Mucosa of descending colon (tissue), 3 donors: ENCODE measurements around the gene RAB11FIP3. TPM values are rescaled to one million over a fixed set of nuclear protein-coding genes. Genes with fewer than 3 reads are reported as not detected.

Source experiments
- ATAC-seq: fragments of 200-7000 bp; cut with Tn5 transposase; one replicate; pipeline ENCODE4 v1.9.1; 2020; ENCODE audit warnings: mild to moderate bottlenecking, moderate library complexity
- DNase-seq, 3 donors: peaks; one replicate each; pipeline ENCODE4 v3.0.0-alpha.2; 2020
- H3K36me3 ChIP-seq: fragments of 200-600 bp; one replicate; pipeline ENCODE4 v1.8.0; 2021; ENCODE audit warnings: low read depth, mild to moderate bottlenecking
- H3K4me1 ChIP-seq: fragments of 200-600 bp; one replicate; pipeline ENCODE4 v1.8.0; 2021; ENCODE audit warnings: low read depth, mild to moderate bottlenecking
- H3K4me3 ChIP-seq: fragments of 200-600 bp; one replicate; pipeline ENCODE4 v1.8.0; 2021; ENCODE audit warnings: mild to moderate bottlenecking
- H3K9me3 ChIP-seq: fragments of 200-600 bp; one replicate; pipeline ENCODE4 v1.8.0; 2021; ENCODE audit warnings: mild to moderate bottlenecking
- CTCF ChIP-seq: fragments of 200-600 bp; IDR thresholded peaks from one replicate; pipeline ENCODE4 v1.8.0; 2022; ENCODE audit warnings: antibody characterized with exemption, mild to moderate bottlenecking
- intact Hi-C, 2 donors: fragments of 100-400 bp; cut with DNase I in 1 of 2; cut with micrococcal nuclease in 1 of 2; formaldehyde crosslinking; loops; one replicate each; pipeline versions ENCODE4 v1.11.0 to v1.11.1; 2022; cut with DNase I, micrococcal nuclease
- total RNA-seq, 3 donors: library from RNA; stranded (reverse); fragmentation: NEBNext Ultra II Directional in 2 of 3; extraction: Animal tissue kit (Norgen Biotek cat#: 25700) in 2 of 3; gene quantifications; one replicate each; pipeline versions ENCODE4 v1.2.1 to v1.2.4, GENCODE V29; 2021 to 2023
- donor health status: DM: no; HTN: no; CAD: no; lungs with moderate emphysema.
- donor health status: DM: no; HTN: no; CAD: no.
- donor health status: DM: no; HTN: yes; CAD: no.

RAB11FIP3 gene
- total RNA-seq, 3 donors from 2014 or later = 22.3 to 45.6 (median 30.7) TPM

- ATAC-seq (peak; percentile 36), DNase-seq (no peak)
- Histone ChIP-seq H3K4me3 (no peak overlapping the region), H3K36me3 (no peaks in the 10 kb centered on the region), H3K9me3 (no peaks in the 10 kb centered on the region), H3K4me1 (peaks cover 5% of the 10 kb centered on the region)
- TF ChIP-seq CTCF = no peak
- intact Hi-C loops = no loop called here
Measured at GRCh38 chr16:558298-559020, 133.0 kb downstream of the RAB11FIP3 start.

DNA sequence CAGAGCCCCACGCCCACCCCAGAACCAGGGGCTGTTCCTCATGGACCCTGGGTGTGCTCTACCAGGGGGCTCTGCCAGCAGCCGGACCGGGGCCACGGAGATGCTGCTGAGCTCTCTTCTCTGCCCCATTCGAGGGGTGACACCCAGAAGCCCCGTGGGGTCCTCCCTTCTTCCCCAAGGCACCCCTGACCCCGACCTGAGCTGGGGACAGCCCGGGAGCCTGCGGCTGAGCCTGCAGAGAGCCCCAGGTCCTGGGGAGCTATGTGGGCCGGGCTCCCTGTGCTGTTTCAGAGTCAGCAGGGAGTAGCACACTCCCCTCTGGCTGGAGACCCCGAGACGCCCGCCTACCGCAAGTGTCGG lies 133.6 kb downstream of the RAB11FIP3 start:
- Histone ChIP-seq H3K4me1 (peaks cover 5% of the 10 kb centered on the region), H3K36me3 (no peaks in the 10 kb centered on the region), H3K4me3 (no peak overlapping the region), H3K9me3 (no peaks in the 10 kb centered on the region)
- DNase-seq = no peak
- ATAC-seq = no peak
- TF ChIP-seq CTCF = no peak
- intact Hi-C loops = no loop called here

DNA sequence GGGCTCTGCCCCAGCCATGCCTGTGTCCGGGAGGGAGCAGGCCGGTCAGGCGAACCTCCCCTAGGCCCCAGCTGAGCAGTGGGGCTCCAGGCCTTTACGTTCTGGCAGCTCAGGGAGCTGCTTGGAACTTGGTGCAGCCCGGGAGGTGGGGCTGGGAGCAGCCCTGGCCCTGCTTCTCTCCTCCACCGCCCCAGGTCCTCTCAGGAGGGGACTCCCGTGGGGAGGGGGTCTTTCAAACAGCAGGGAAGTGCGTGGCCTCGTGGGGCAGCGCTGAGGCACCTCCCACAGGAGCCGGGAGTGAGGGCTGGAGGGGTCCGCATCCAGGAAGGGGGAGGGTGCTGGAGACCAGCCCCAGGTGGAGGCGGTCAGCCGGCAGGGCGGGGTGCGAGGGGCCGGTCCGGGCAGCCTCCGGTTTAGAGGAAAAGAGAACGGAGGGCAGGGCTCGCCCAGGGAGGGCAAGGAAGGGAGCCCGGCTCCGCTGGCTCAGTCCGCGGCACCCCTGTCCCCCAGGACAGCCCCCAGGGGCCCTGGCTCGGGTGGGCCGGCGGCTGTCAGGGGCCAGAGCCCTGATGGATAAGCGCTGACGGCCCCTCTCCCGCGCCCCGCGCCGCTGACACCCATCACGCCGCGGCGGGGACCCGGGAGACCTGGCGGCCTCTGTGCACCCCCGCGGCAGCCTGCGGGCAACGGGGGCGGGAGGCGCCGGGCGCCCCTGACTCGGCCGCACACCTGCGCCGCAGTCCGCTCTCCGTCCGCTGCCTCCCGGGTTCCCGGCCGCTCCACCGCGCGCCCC lies 134.2 kb downstream of the RAB11FIP3 start:
- intact Hi-C loops = no loop called here
- DNase-seq = no peak
- no peaks in the 10 kb centered on the region for H3K36me3 ChIP-seq
- TF ChIP-seq CTCF = no peak
- H3K9me3 ChIP-seq = no peaks in the 10 kb centered on the region
- ATAC-seq = no peak
- H3K4me1 ChIP-seq = peaks cover 5% of the 10 kb centered on the region
- no peak overlapping the region for H3K4me3 ChIP-seq

DNA sequence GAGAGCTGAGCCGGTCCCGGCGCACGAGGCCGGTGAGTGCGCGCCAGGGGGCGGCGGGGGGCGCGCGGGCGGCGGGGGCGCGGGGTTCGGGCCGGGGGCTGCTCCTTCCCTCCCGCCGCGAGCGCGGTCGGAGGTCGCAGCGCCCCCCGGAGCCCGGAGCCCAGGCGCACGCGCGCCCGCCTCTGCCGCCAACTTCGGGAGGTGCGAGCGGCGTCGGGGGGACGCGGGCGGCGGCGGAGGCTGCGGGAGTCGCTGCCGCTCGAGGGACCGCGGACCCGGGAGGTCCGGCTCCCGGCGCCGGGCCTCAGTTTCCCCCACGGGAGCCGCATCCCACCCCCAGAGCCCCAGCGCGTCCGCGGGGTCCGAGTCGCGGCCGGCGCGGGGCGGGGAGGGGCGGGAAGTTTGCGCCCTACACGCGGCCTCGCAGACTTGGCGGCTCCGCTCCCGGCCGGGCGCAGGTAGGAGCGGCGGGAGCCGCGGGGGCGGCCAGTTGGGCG lies 134.8 kb downstream of the RAB11FIP3 start, which contains the start of gene PRR35:
PRR35 (plus strand) TSS at position 191 of the 497 bp plus-strand sequence. CDS start 2,901 bp downstream, outside the sequence.
- intact Hi-C loops = no loop called here
- Histone ChIP-seq H3K4me3 (no peak within 1 kb of the TSS), H3K36me3 (no peaks in the 10 kb centered on the region), H3K9me3 (no peaks in the 10 kb centered on the region), H3K4me1 (peaks cover 5% of the 10 kb centered on the region)
- no peak for ATAC-seq
- no peak for DNase-seq
- TF ChIP-seq CTCF = no peak

GRCh38 chr16:560701-561412 lies 135.4 kb downstream of the RAB11FIP3 start:
- no peaks in the 10 kb centered on the region for H3K9me3 ChIP-seq
- intact Hi-C loops = no loop called here
- DNase-seq = no peak
- no peak for ATAC-seq
- H3K4me1 ChIP-seq = peaks cover 5% of the 10 kb centered on the region
- no peaks in the 10 kb centered on the region for H3K36me3 ChIP-seq
- no peak for TF ChIP-seq CTCF
- no peak overlapping the region for H3K4me3 ChIP-seq
